ENCODE measurements around the gene MINK1. TPM values are rescaled to one million over a fixed set of nuclear protein-coding genes. Genes with fewer than 3 reads are reported as not detected.

The MINK1 gene
- total and polyA plus RNA-seq, 2 donors (not counting 1 experiment from before 2014, with no cell fraction given): 109 to 160 TPM

GRCh38 chr17:4858882-4859260, 25.7 kb downstream of the MINK1 start:
- H3K27ac Mint-ChIP-seq: no peak overlapping the region
- no peaks in the 10 kb centered on the region for H3K9me3 ChIP-seq (ENCODE audit: control extremely low read depth in 1 of 3, control insufficient read depth in 2 of 3, insufficient read depth in 1 of 3, low read length in 2 of 3)
- no peak for ATAC-seq (ENCODE audit: low read depth)
- DNase-seq: no peak
- no peak overlapping the region for H3K27ac ChIP-seq (ENCODE audit: low read length in 2 of 2)
- H3K4me3 ChIP-seq (ENCODE audit: control extremely low read depth in 1 of 5, extremely low read depth in 1 of 5, insufficient read depth in 1 of 5, low read depth in 2 of 5, low read length in 4 of 5): no peak overlapping the region
- intact Hi-C loops (cut with micrococcal nuclease): no loop called here
- H3K36me3 ChIP-seq (replicated peaks in 1 of 2; ENCODE audit: control extremely low read depth in 1 of 2, control insufficient read depth in 1 of 2, extremely low read depth in 1 of 2, insufficient read depth in 2 of 2, low read length in 1 of 2): peaks cover 2 to 31% of the 10 kb centered on the region in 2 experiments
- peaks cover 7% of the 10 kb centered on the region for H3K4me1 Mint-ChIP-seq
- H3K4me1 ChIP-seq (ENCODE audit: control insufficient read depth in 2 of 2, insufficient read depth in 2 of 2, low read length in 2 of 2): no peaks in the 10 kb centered on the region
- peaks cover 70% of the 10 kb centered on the region for H4K20me1 ChIP-seq (ENCODE audit: control insufficient read depth, insufficient read depth, low read length, poor library complexity, severe bottlenecking)
- WGBS (ENCODE audit: insufficient coverage): 42% methylated on average over 5 of the region's 5 CpGs
- H3K27me3 ChIP-seq (replicated peaks in 1 of 4; ENCODE audit: control extremely low read depth in 1 of 4, control insufficient read depth in 3 of 4, insufficient read depth in 4 of 4, low read length in 3 of 4): no peaks in the 10 kb centered on the region
- no peak for TF ChIP-seq EZH2 (IDR thresholded peaks at IDR 0.05; ENCODE audit: borderline replicate concordance, insufficient read depth, low read depth, low read length, poor library complexity, severe bottlenecking)
- TF ChIP-seq, protein P1, sequence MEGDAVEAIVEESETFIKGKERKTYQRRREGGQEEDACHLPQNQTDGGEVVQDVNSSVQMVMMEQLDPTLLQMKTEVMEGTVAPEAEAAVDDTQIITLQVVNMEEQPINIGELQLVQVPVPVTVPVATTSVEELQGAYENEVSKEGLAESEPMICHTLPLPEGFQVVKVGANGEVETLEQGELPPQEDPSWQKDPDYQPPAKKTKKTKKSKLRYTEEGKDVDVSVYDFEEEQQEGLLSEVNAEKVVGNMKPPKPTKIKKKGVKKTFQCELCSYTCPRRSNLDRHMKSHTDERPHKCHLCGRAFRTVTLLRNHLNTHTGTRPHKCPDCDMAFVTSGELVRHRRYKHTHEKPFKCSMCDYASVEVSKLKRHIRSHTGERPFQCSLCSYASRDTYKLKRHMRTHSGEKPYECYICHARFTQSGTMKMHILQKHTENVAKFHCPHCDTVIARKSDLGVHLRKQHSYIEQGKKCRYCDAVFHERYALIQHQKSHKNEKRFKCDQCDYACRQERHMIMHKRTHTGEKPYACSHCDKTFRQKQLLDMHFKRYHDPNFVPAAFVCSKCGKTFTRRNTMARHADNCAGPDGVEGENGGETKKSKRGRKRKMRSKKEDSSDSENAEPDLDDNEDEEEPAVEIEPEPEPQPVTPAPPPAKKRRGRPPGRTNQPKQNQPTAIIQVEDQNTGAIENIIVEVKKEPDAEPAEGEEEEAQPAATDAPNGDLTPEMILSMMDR (IDR thresholded peaks at IDR 0.05): no peak
- H3K9ac ChIP-seq (ENCODE audit: low read length): no peak overlapping the region
- no peaks in the 10 kb centered on the region for H3K9me3 Mint-ChIP-seq (ENCODE audit: insufficient read depth)
- peaks cover 59% of the 10 kb centered on the region for H3K79me2 ChIP-seq (ENCODE audit: control insufficient read depth, insufficient read depth, low read length)
- ChIA-PET CTCF (no interaction called here), POLR2A (no interaction called here)
- no peak overlapping the region for H2AFZ ChIP-seq (ENCODE audit: insufficient read depth, low read depth, low read length, poor library complexity, severe bottlenecking)
- H3K27me3 Mint-ChIP-seq: no peaks in the 10 kb centered on the region
- no peak overlapping the region for H3K4me3 Mint-ChIP-seq
- H3K4me2 ChIP-seq (replicated peaks; ENCODE audit: low read depth, low read length, poor library complexity, severe bottlenecking): no peak overlapping the region

- no peaks in the 10 kb centered on the region for H3K4me1 ChIP-seq (ENCODE audit: control insufficient read depth in 2 of 2, insufficient read depth in 2 of 2, low read length in 2 of 2)
- Mint-ChIP-seq H3K9me3 (ENCODE audit: insufficient read depth) (no peaks in the 10 kb centered on the region), H3K27me3 (no peaks in the 10 kb centered on the region), H3K27ac (no peak overlapping the region), H3K4me1 (peaks cover 7% of the 10 kb centered on the region), H3K4me3 (no peak overlapping the region)
- no peak for ATAC-seq (ENCODE audit: low read depth)
- H3K9ac ChIP-seq (ENCODE audit: low read length): no peak overlapping the region
- over 99% methylated on average over 31 of the region's 32 CpGs for WGBS (ENCODE audit: insufficient coverage)
- no peak for DNase-seq
- intact Hi-C loops (cut with micrococcal nuclease): no loop called here
- H3K27me3 ChIP-seq (replicated peaks in 1 of 4; ENCODE audit: control extremely low read depth in 1 of 4, control insufficient read depth in 3 of 4, insufficient read depth in 4 of 4, low read length in 3 of 4): no peaks in the 10 kb centered on the region
- peaks cover 2 to 31% of the 10 kb centered on the region in 2 experiments for H3K36me3 ChIP-seq (replicated peaks in 1 of 2; ENCODE audit: control extremely low read depth in 1 of 2, control insufficient read depth in 1 of 2, extremely low read depth in 1 of 2, insufficient read depth in 2 of 2, low read length in 1 of 2)
- POLR2A ChIA-PET: interaction anchor here (0.6 kb wide), 1 partner anchor 11 kb away, joined by 3 read pairs; no protein-coding TSS in a partner anchor
- peaks cover 73% of the 10 kb centered on the region for H4K20me1 ChIP-seq (ENCODE audit: control insufficient read depth, insufficient read depth, low read length, poor library complexity, severe bottlenecking)
- peaks cover 50% of the 10 kb centered on the region for H3K79me2 ChIP-seq (ENCODE audit: control insufficient read depth, insufficient read depth, low read length)
- no peak overlapping the region for H3K27ac ChIP-seq (ENCODE audit: low read length in 2 of 2)
- no peak overlapping the region for H3K4me2 ChIP-seq (replicated peaks; ENCODE audit: low read depth, low read length, poor library complexity, severe bottlenecking)
- CTCF ChIA-PET: interaction anchor here (1.0 kb wide), 1 partner anchor 9 kb away, joined by 4 read pairs; no protein-coding TSS in a partner anchor
- no peak overlapping the region for H3K4me3 ChIP-seq (ENCODE audit: control extremely low read depth in 1 of 5, extremely low read depth in 1 of 5, insufficient read depth in 1 of 5, low read depth in 2 of 5, low read length in 4 of 5)
- TF ChIP-seq, protein P1 (IDR thresholded peaks at IDR 0.05): no peak
- no peak for TF ChIP-seq EZH2 (IDR thresholded peaks at IDR 0.05; ENCODE audit: borderline replicate concordance, insufficient read depth, low read depth, low read length, poor library complexity, severe bottlenecking)
- H2AFZ ChIP-seq (ENCODE audit: insufficient read depth, low read depth, low read length, poor library complexity, severe bottlenecking): no peak overlapping the region
- H3K9me3 ChIP-seq (ENCODE audit: control extremely low read depth in 1 of 3, control insufficient read depth in 2 of 3, insufficient read depth in 1 of 3, low read length in 2 of 3): no peaks in the 10 kb centered on the region
Observed at GRCh38 chr17:4859816-4860625, 26.9 kb downstream of the MINK1 start.
